ENCODE data around the gene GBA3.

DNA sequence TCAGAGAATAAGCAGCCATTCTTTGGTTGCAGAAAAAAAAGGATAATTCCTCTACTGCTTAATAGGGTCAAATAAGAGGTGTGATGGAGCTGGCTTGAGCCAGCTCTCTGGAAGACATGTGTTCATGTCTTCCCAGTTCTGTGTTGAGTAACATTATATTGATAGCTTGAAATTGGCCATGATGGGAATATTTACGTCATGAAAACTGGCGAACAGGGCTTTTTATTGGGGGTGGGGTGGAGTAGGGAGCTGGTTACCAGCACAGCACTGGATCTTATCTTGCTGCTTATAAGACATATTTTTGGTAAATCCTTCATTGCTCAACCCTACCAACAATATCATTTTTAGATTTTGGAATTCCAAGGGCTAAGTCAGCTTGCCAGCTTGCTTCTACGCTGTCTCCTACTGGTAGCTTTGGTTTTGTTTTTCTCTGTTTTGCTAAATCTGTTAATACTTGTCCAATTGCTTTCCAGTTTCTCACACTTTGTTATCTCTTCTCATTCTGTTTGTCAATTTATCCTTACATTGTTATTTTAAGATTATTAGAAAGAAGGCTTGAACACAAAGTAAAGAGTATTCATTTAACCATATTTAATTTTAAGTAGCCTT is 25.3 kb upstream of the GBA3 start:
- TF ChIP-seq, protein P1, sequence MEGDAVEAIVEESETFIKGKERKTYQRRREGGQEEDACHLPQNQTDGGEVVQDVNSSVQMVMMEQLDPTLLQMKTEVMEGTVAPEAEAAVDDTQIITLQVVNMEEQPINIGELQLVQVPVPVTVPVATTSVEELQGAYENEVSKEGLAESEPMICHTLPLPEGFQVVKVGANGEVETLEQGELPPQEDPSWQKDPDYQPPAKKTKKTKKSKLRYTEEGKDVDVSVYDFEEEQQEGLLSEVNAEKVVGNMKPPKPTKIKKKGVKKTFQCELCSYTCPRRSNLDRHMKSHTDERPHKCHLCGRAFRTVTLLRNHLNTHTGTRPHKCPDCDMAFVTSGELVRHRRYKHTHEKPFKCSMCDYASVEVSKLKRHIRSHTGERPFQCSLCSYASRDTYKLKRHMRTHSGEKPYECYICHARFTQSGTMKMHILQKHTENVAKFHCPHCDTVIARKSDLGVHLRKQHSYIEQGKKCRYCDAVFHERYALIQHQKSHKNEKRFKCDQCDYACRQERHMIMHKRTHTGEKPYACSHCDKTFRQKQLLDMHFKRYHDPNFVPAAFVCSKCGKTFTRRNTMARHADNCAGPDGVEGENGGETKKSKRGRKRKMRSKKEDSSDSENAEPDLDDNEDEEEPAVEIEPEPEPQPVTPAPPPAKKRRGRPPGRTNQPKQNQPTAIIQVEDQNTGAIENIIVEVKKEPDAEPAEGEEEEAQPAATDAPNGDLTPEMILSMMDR (IDR thresholded peaks at IDR 0.05) = no peak
- no peak for TF ChIP-seq POLR2A (IDR thresholded peaks at IDR 0.05)

Measured in esophagus squamous epithelium (tissue), 4 donors.